Muscle of leg (tissue), 11 donors: ENCODE results near the gene ZFAND5. TPM values are rescaled to one million over a fixed set of nuclear protein-coding genes. Genes with fewer than 3 reads are reported as not detected.

Experiments used
- DNase-seq: peaks from one replicate; pipeline ENCODE4 v3.0.0; 2013
- H3K27ac ChIP-seq: one replicate; pipeline ENCODE4 v1.5.1; 2013; ENCODE audit warnings: mild to moderate bottlenecking, low read length, control low read depth
- H3K27me3 ChIP-seq: one replicate; pipeline ENCODE4 v1.6.1; 2013; ENCODE audit warnings: low read length; ENCODE audit not compliant: control insufficient read depth, insufficient read depth
- H3K36me3 ChIP-seq: one replicate; pipeline ENCODE4 v1.6.1; 2013; ENCODE audit warnings: low read length; ENCODE audit not compliant: control insufficient read depth, insufficient read depth
- H3K4me1 ChIP-seq: one replicate; pipeline ENCODE4 v1.6.1; 2013; ENCODE audit warnings: low read length; ENCODE audit not compliant: control insufficient read depth, insufficient read depth
- H3K4me3 ChIP-seq: one replicate; pipeline ENCODE4 v1.5.1; 2013; ENCODE audit warnings: low read length, control low read depth
- H3K9me3 ChIP-seq: replicated peaks from 2 replicates; pipeline ENCODE4 v1.6.1; 2013; ENCODE audit warnings: low read depth, low read length; ENCODE audit not compliant: control insufficient read depth
- WGBS: methylation state at CpG from one replicate; pipeline ENCODE4 v1.1.5; 2013; ENCODE audit warnings: missing lambda C conversion rate; ENCODE audit not compliant: insufficient coverage; 5-methylcytosine and 5-hydroxymethylcytosine counted together
- polyA plus RNA-seq, 8 donors: library from polyadenylated mRNA; unstranded; fragments of 120-200 nt; gene quantifications; one replicate each; pipeline versions ENCODE4 v1.2.1 to v1.2.3, GENCODE V29; 2013; ENCODE audit warnings: inconsistent platforms in 1 of 8, low replicate concordance in 1 of 8; ENCODE audit not compliant: insufficient read length in 8 of 8, insufficient read depth in 1 of 8
- total RNA-seq: library from RNA; stranded (reverse); fragments of 120-200 nt; gene quantifications from one replicate; pipeline ENCODE4 v1.2.4, GENCODE V29; 2013

The ZFAND5 gene
- total and polyA plus RNA-seq, 9 donors = 83.3 to 146 (median 132) TPM

GRCh38 chr9:72312386-72312987 lies 52.5 kb downstream of the ZFAND5 start:
- H3K36me3 ChIP-seq = no peaks in the 10 kb centered on the region
- no peaks in the 10 kb centered on the region for H3K27me3 ChIP-seq
- 77% methylated on average over 4 of the region's 10 CpGs for WGBS
- H3K4me1 ChIP-seq = peaks cover 22% of the 10 kb centered on the region
- H3K9me3 ChIP-seq = no peaks in the 10 kb centered on the region
- H3K27ac ChIP-seq = no peak overlapping the region
- DNase-seq = no peak
- no peak overlapping the region for H3K4me3 ChIP-seq

GRCh38 chr9:72309364-72310133 lies 55.5 kb downstream of the ZFAND5 start:
- H3K36me3 ChIP-seq = no peaks in the 10 kb centered on the region
- peaks cover 15% of the 10 kb centered on the region for H3K4me1 ChIP-seq
- no peak overlapping the region for H3K4me3 ChIP-seq
- no peak for DNase-seq
- WGBS = 22% methylated on average over 1 of the region's 4 CpGs
- H3K9me3 ChIP-seq = no peaks in the 10 kb centered on the region
- H3K27ac ChIP-seq = no peak overlapping the region
- no peaks in the 10 kb centered on the region for H3K27me3 ChIP-seq

GRCh38 chr9:72306761-72307160 lies 58.2 kb downstream of the ZFAND5 start:
- no peaks in the 10 kb centered on the region for H3K27me3 ChIP-seq
- DNase-seq = no peak
- no peak overlapping the region for H3K4me3 ChIP-seq
- no peaks in the 10 kb centered on the region for H3K36me3 ChIP-seq
- H3K9me3 ChIP-seq = no peaks in the 10 kb centered on the region
- H3K27ac ChIP-seq = no peak overlapping the region
- 67% methylated on average over 1 of the region's 1 CpG for WGBS
- peaks cover 12% of the 10 kb centered on the region for H3K4me1 ChIP-seq

GRCh38 chr9:72305707-72306106 lies 59.3 kb downstream of the ZFAND5 start:
- 100% methylated on average over 1 of the region's 3 CpGs for WGBS
- peak overlapping the region; percentile 65 for H3K27ac ChIP-seq

GRCh38 chr9:72305102-72305546 lies 59.9 kb downstream of the ZFAND5 start:
- DNase-seq = peak; percentile 87
- H3K4me1 ChIP-seq = peaks cover 12% of the 10 kb centered on the region
- WGBS = no CpG with 5 or more reads among the region's 8 CpGs

More at GRCh38 chr9:72305707-72306106, 59.3 kb downstream of the ZFAND5 start:
- Histone ChIP-seq H3K36me3 (no peaks in the 10 kb centered on the region), H3K4me3 (no peak overlapping the region), H3K9me3 (no peaks in the 10 kb centered on the region), H3K27me3 (no peaks in the 10 kb centered on the region), H3K4me1 (peaks cover 12% of the 10 kb centered on the region)
- DNase-seq = no peak

GRCh38 chr9:72304538-72304937 lies 60.5 kb downstream of the ZFAND5 start:
- 75% methylated on average over 1 of the region's 1 CpG for WGBS
- peaks cover 12% of the 10 kb centered on the region for H3K4me1 ChIP-seq
- peak overlapping the region; percentile 65 for H3K27ac ChIP-seq
- no peaks in the 10 kb centered on the region for H3K36me3 ChIP-seq
- no peaks in the 10 kb centered on the region for H3K9me3 ChIP-seq
- H3K27me3 ChIP-seq = no peaks in the 10 kb centered on the region
- DNase-seq = no peak
- H3K4me3 ChIP-seq = no peak overlapping the region

More at GRCh38 chr9:72305102-72305546, 59.9 kb downstream of the ZFAND5 start:
- no peaks in the 10 kb centered on the region for H3K36me3 ChIP-seq
- H3K27me3 ChIP-seq = no peaks in the 10 kb centered on the region
- peak overlapping the region; percentile 65 for H3K27ac ChIP-seq
- no peak overlapping the region for H3K4me3 ChIP-seq
- H3K9me3 ChIP-seq = no peaks in the 10 kb centered on the region

Other genes starting within 250 kb of the ZFAND5 start
- 0.49 TPM for gene GDA, start 215.8 kb downstream of the ZFAND5 start, total RNA-seq
- gene GDA, start 215.8 kb downstream of the ZFAND5 start, polyA plus RNA-seq = 1 to 10 TPM in 2 of 8 donors, under 1 TPM in 6; 0.16 to 6.1 (median 0.25) TPM
- gene TMC1, start 156.4 kb upstream of the ZFAND5 start, total RNA-seq = 0.49 TPM
- gene TMC1, start 156.4 kb upstream of the ZFAND5 start, polyA plus RNA-seq = 1 to 10 TPM in 2 of 8 donors, under 1 TPM in 6; 0.39 to 1.4 (median 0.65) TPM